CD4-positive, CD25-positive, alpha-beta regulatory T cell (primary cell): ENCODE results near the gene SLC66A2. TPM values are rescaled to one million over a fixed set of nuclear protein-coding genes. Genes with fewer than 3 reads are reported as not detected.
"Not testable (repeated sequence)": the region's sequence is repeated elsewhere in the genome, so short reads cannot be mapped to it uniquely, and the experiment has no call there.

Source experiments
- ATAC-seq, 2 donors: fragments of 150-1000 bp; cut with Tn5 transposase; one replicate each; pipeline ENCODE4 v1.10.0; 2021; ENCODE audit warnings: low read depth in 2 of 2, moderate number of reproducible peaks in 2 of 2, moderate library complexity in 1 of 2
- DNase-seq, 3 donors: peaks; one replicate each; pipeline versions ENCODE4 v3.0.0 to v3.0.0-alpha.2; 2012 to 2022; ENCODE audit warnings: mixed read lengths in 1 of 3
- H3K27ac ChIP-seq: one replicate; pipeline ENCODE4 v1.7.0; 2013; ENCODE audit warnings: mild to moderate bottlenecking, low read length; ENCODE audit not compliant: insufficient read depth, poor library complexity, severe bottlenecking
- H3K27me3 ChIP-seq: one replicate; pipeline ENCODE4 v1.7.0; 2013; ENCODE audit warnings: low read length; ENCODE audit not compliant: control insufficient read depth, insufficient read depth
- H3K36me3 ChIP-seq: one replicate; pipeline ENCODE4 v1.7.0; 2013; ENCODE audit warnings: mild to moderate bottlenecking, low read length, moderate library complexity; ENCODE audit not compliant: control insufficient read depth, insufficient read depth
- H3K4me1 ChIP-seq: 2 replicates; pipeline ENCODE4 v1.7.0; 2013; ENCODE audit warnings: mild to moderate bottlenecking, low read length; ENCODE audit not compliant: insufficient read depth, control insufficient read depth, poor library complexity, severe bottlenecking
- H3K4me3 ChIP-seq: one replicate; pipeline ENCODE4 v1.7.0; 2013; ENCODE audit warnings: low read depth, mild to moderate bottlenecking, low read length, moderate library complexity
- H3K9me3 ChIP-seq, 2 experiments: 1 replicate in 1 of 2; 2 replicates in 1 of 2; pipeline ENCODE4 v1.7.0; 2013; ENCODE audit warnings: low read length in 2 of 2, mild to moderate bottlenecking in 1 of 2, moderate library complexity in 1 of 2; ENCODE audit not compliant: control insufficient read depth in 2 of 2
- H3K27ac Mint-ChIP-seq, 3 donors: one replicate each; pipeline ENCODE4 v1.8.0; 2020 to 2022; ENCODE audit warnings: mild to moderate bottlenecking in 3 of 3, mixed read lengths in 3 of 3, moderate library complexity in 2 of 3
- H3K27me3 Mint-ChIP-seq: one replicate; pipeline ENCODE4 v1.8.0; 2022; ENCODE audit warnings: mild to moderate bottlenecking, mixed read lengths
- H3K36me3 Mint-ChIP-seq: one replicate; pipeline ENCODE4 v1.8.0; 2020; ENCODE audit warnings: mixed read lengths
- H3K4me1 Mint-ChIP-seq, 4 donors: one replicate each; pipeline ENCODE4 v1.8.0; 2020 to 2022; ENCODE audit warnings: mixed read lengths in 4 of 4, mild to moderate bottlenecking in 1 of 4
- H3K4me3 Mint-ChIP-seq, 4 donors: one replicate each; pipeline ENCODE4 v1.8.0; 2020 to 2022; ENCODE audit warnings: mild to moderate bottlenecking in 4 of 4, mixed read lengths in 4 of 4, moderate library complexity in 3 of 4
- H3K9me3 Mint-ChIP-seq, 7 donors: one replicate each; pipeline ENCODE4 v1.8.0; 2020 to 2022; ENCODE audit warnings: mixed read lengths in 7 of 7, mild to moderate bottlenecking in 3 of 7, moderate library complexity in 2 of 7
- polyA plus RNA-seq, 4 donors: library from polyadenylated mRNA; unstranded; fragments of 300-500 nt; fragmentation: Illumina TruSeq; gene quantifications; one replicate each; pipeline ENCODE4 v1.2.3, GENCODE V29; 2021
- total RNA-seq: library from RNA; stranded (reverse); gene quantifications from one replicate; pipeline ENCODE4 v1.2.3, GENCODE V29; 2022

The SLC66A2 gene
- total and polyA plus RNA-seq, 5 donors from 2014 or later = 11.7 to 49.6 (median 14.4) TPM

DNA sequence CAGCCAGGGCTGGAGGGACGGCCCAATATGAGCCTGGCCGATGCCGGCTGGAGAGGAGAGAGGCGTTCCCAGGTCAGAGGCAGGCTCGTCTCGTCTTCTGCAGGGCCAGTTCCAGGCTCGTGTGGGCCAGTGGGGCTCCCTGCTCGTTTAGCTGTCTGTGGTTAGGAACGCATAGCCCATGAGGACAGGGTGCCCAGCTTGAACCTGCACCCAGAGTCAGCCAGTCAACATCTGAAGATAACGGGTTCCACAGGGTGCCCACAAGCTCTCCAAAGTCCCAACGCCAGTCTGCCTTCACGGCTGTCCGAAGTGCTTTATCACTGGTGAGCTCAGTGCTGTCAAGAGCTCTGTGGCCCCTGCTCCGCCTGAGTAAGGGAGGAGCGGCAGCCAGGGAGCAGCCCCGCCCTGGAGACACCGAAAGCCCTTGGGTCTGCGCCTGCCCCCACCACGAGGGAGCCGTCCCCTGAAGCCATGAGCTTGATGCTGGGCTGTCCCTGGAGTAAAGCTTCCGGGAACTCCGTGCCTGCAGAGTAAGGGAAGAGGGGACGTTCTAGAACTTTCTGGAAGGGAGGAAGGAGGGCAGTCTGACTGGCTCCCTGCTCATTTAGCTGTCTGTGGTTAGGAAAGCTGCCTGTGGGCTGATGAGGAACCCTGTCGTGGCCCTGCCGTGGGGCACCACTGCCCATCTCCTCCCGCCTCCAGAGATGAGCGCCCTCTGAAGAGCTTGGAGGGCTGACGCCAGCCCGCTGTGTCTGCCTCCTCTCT is 10.3 kb upstream of the SLC66A2 start:
- Histone ChIP-seq H3K36me3 (no peaks in the 10 kb centered on the region), H3K9me3 (no peaks in the 10 kb centered on the region), H3K27me3 (no peaks in the 10 kb centered on the region), H3K4me1 (peaks cover 29% of the 10 kb centered on the region), H3K27ac (no peak overlapping the region), H3K4me3 (no peak overlapping the region)
- DNase-seq (no peak), ATAC-seq (no peak)
- Mint-ChIP-seq H3K27ac (no peak overlapping the region), H3K27me3 (peaks cover 7% of the 10 kb centered on the region), H3K4me3 (peak overlapping the region in 2 of 4 donors; percentile 13 to 66), H3K36me3 (no peaks in the 10 kb centered on the region), H3K9me3 (no peaks in the 10 kb centered on the region), H3K4me1 (peaks cover 0 to 36% (median 17%) of the 10 kb centered on the region in 4 donors)

GRCh38 chr18:79960921-79961526 is 9.6 kb upstream of the SLC66A2 start:
- Mint-ChIP-seq H3K27ac (peak overlapping the region in 1 of 3 donors; percentile 39), H3K4me1 (peaks cover 0 to 32% (median 17%) of the 10 kb centered on the region in 4 donors), H3K4me3 (peak overlapping the region in 3 of 4 donors; percentile 66 to 75 (median 69)), H3K9me3 (no peaks in the 10 kb centered on the region), H3K36me3 (no peaks in the 10 kb centered on the region), H3K27me3 (peaks cover 7% of the 10 kb centered on the region)
- Histone ChIP-seq H3K27me3 (no peaks in the 10 kb centered on the region), H3K36me3 (no peaks in the 10 kb centered on the region), H3K9me3 (no peaks in the 10 kb centered on the region), H3K4me3 (no peak overlapping the region), H3K27ac (no peak overlapping the region), H3K4me1 (peaks cover 29% of the 10 kb centered on the region)
- DNase-seq = no peak
- no peak for ATAC-seq

GRCh38 chr18:79960161-79960801 is 8.8 kb upstream of the SLC66A2 start:
- not testable (repeated sequence) for H3K27ac ChIP-seq

GRCh38 chr18:79958981-79959380 is 7.5 kb upstream of the SLC66A2 start:
- no peak overlapping the region for H3K4me3 Mint-ChIP-seq
- Histone ChIP-seq H3K27ac (no peak overlapping the region), H3K36me3 (no peaks in the 10 kb centered on the region), H3K4me3 (no peak overlapping the region), H3K27me3 (no peaks in the 10 kb centered on the region), H3K4me1 (peaks cover 12% of the 10 kb centered on the region), H3K9me3 (no peaks in the 10 kb centered on the region)
- ATAC-seq (no peak), DNase-seq (no peak)
- H3K36me3 Mint-ChIP-seq = no peaks in the 10 kb centered on the region
- no peak overlapping the region for H3K27ac Mint-ChIP-seq
- H3K9me3 Mint-ChIP-seq = no peaks in the 10 kb centered on the region
- peaks cover 12% of the 10 kb centered on the region for H3K27me3 Mint-ChIP-seq
- H3K4me1 Mint-ChIP-seq = peaks cover 0 to 23% (median 15%) of the 10 kb centered on the region in 4 donors

More at GRCh38 chr18:79960161-79960801, 8.8 kb upstream of the SLC66A2 start:
- not testable (repeated sequence) for H3K36me3 ChIP-seq, H3K27me3 ChIP-seq, H3K27me3 Mint-ChIP-seq, H3K36me3 Mint-ChIP-seq, H3K4me3 ChIP-seq, H3K9me3 Mint-ChIP-seq, ATAC-seq, H3K9me3 ChIP-seq
- Mint-ChIP-seq H3K27ac (peak overlapping the region in 2 of 3 donors; percentile 39 to 93), H3K4me3 (peak overlapping the region in 3 of 4 donors; percentile 39 to 75 (median 66)), H3K4me1 (peaks cover 0 to 27% (median 15%) of the 10 kb centered on the region in 4 donors)
- H3K4me1 ChIP-seq = peaks cover 25% of the 10 kb centered on the region
- DNase-seq = peak in 1 of 3 donors; percentile 37

GRCh38 chr18:79956276-79956675 is 4.8 kb upstream of the SLC66A2 start:
- DNase-seq (no peak), ATAC-seq (no peak)
- H3K36me3 ChIP-seq = no peaks in the 10 kb centered on the region
- no peak overlapping the region for H3K27ac Mint-ChIP-seq
- peaks cover 9% of the 10 kb centered on the region for H3K27me3 Mint-ChIP-seq
- no peaks in the 10 kb centered on the region for H3K9me3 Mint-ChIP-seq
- H3K27ac ChIP-seq = no peak overlapping the region
- H3K36me3 Mint-ChIP-seq = no peaks in the 10 kb centered on the region
- H3K27me3 ChIP-seq = no peaks in the 10 kb centered on the region
- no peaks in the 10 kb centered on the region for H3K9me3 ChIP-seq
- peaks cover 9% of the 10 kb centered on the region for H3K4me1 ChIP-seq
- no peak overlapping the region for H3K4me3 ChIP-seq
- H3K4me1 Mint-ChIP-seq = peaks cover 0 to 12% (median 8%) of the 10 kb centered on the region in 4 donors
- peak overlapping the region in 1 of 4 donors; percentile 54 for H3K4me3 Mint-ChIP-seq

- Histone ChIP-seq H3K27ac (no peak overlapping the region), H3K27me3 (no peaks in the 10 kb centered on the region), H3K4me1 (peaks cover 13% of the 10 kb centered on the region), H3K36me3 (no peaks in the 10 kb centered on the region), H3K9me3 (no peaks in the 10 kb centered on the region), H3K4me3 (no peak overlapping the region)
- Mint-ChIP-seq H3K4me1 (peaks cover 0 to 8% (median 4%) of the 10 kb centered on the region in 4 donors), H3K27ac (no peak overlapping the region), H3K9me3 (no peaks in the 10 kb centered on the region), H3K27me3 (peaks cover 9% of the 10 kb centered on the region), H3K36me3 (no peaks in the 10 kb centered on the region), H3K4me3 (peak overlapping the region in 2 of 4 donors; percentile 54 to 69)
- DNase-seq (no peak), ATAC-seq (no peak)
These were observed 4.0 kb upstream of the SLC66A2 start for GRCh38 chr18:79955302-79956075.

DNA sequence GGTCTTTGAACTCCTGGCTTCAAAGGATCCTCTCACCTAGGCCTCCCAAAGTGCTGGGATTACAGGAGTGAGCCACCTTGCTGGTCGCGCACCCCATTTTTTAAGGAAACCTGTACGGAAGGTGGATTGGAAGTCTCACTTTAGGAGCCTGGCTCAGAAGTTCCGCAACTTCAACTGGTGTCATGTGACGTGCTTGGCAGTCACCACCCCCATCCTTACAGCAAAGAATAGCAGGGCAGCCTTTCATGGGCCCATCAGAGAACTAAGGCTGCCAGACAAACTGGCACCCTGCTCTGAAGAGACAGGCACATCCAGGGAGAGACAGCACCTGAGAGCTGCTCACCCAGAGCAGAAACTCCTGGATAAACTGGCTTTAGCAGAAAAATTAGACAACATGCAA is 3.3 kb upstream of the SLC66A2 start:
- H3K9me3 Mint-ChIP-seq = no peaks in the 10 kb centered on the region
- Histone ChIP-seq H3K4me3 (no peak overlapping the region), H3K4me1 (peaks cover 18% of the 10 kb centered on the region), H3K36me3 (no peaks in the 10 kb centered on the region), H3K9me3 (no peaks in the 10 kb centered on the region), H3K27me3 (no peaks in the 10 kb centered on the region), H3K27ac (no peak overlapping the region)
- no peaks in the 10 kb centered on the region for H3K36me3 Mint-ChIP-seq
- ATAC-seq (no peak), DNase-seq (no peak)
- peaks cover 9% of the 10 kb centered on the region for H3K27me3 Mint-ChIP-seq
- peak overlapping the region in 1 of 4 donors; percentile 43 for H3K4me3 Mint-ChIP-seq
- H3K4me1 Mint-ChIP-seq = peaks cover 1 to 8% (median 5%) of the 10 kb centered on the region in 4 donors
- no peak overlapping the region for H3K27ac Mint-ChIP-seq
